ENCODE results near the gene GRIN3B.

- TF ChIP-seq, protein P1, sequence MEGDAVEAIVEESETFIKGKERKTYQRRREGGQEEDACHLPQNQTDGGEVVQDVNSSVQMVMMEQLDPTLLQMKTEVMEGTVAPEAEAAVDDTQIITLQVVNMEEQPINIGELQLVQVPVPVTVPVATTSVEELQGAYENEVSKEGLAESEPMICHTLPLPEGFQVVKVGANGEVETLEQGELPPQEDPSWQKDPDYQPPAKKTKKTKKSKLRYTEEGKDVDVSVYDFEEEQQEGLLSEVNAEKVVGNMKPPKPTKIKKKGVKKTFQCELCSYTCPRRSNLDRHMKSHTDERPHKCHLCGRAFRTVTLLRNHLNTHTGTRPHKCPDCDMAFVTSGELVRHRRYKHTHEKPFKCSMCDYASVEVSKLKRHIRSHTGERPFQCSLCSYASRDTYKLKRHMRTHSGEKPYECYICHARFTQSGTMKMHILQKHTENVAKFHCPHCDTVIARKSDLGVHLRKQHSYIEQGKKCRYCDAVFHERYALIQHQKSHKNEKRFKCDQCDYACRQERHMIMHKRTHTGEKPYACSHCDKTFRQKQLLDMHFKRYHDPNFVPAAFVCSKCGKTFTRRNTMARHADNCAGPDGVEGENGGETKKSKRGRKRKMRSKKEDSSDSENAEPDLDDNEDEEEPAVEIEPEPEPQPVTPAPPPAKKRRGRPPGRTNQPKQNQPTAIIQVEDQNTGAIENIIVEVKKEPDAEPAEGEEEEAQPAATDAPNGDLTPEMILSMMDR (IDR thresholded peaks at IDR 0.05), result no peak
- TF ChIP-seq POLR2A (IDR thresholded peaks at IDR 0.05), result peak in 2 of 3 donors; percentile 38 to 52
These were observed 44.1 kb upstream of the GRIN3B start for GRCh38 chr19:955803-956765.
